ENCODE measurements around the gene EVI5.

- TF ChIP-seq SUZ12 (IDR thresholded peaks at IDR 0.05): no peak
- no peak for TF ChIP-seq L3MBTL2 (conservative IDR thresholded peaks at IDR 0.05)
- no peak for TF ChIP-seq LEF1 (IDR thresholded peaks at IDR 0.05; ENCODE audit: borderline replicate concordance)
- no peak for TF ChIP-seq PKNOX1 (IDR thresholded peaks at IDR 0.05)
- no peak for TF ChIP-seq BHLHE40 (IDR thresholded peaks at IDR 0.05; ENCODE audit: borderline replicate concordance)
- no peak for TF ChIP-seq FOXK2 (IDR thresholded peaks at IDR 0.05)
- TF ChIP-seq ELF4 (IDR thresholded peaks at IDR 0.05): no peak
- TF ChIP-seq TARDBP (IDR thresholded peaks at IDR 0.05): no peak
Observed at GRCh38 chr1:92695104-92695503, 89.8 kb downstream of the EVI5 start.

All from HEK293T (cell line).